Liver (tissue), 9 donors: ENCODE results near the gene DNAAF8. TPM values are rescaled to one million over a fixed set of nuclear protein-coding genes. Genes with fewer than 3 reads are reported as not detected.

Source experiments
- DNase-seq: peaks from one replicate; pipeline ENCODE4 v3.0.0-alpha.2; 2017; ENCODE audit warnings: low spot score
- H3K27ac ChIP-seq, 2 donors: one replicate each; pipeline ENCODE4 v1.7.0; 2013; ENCODE audit warnings: inconsistent platforms in 2 of 2, low read length in 2 of 2, control low read depth in 1 of 2, low read depth in 1 of 2, mild to moderate bottlenecking in 1 of 2
- H3K27me3 ChIP-seq, 4 donors: one replicate each; pipeline versions ENCODE4 v1.6.1 to v1.7.0; 2013; ENCODE audit warnings: low read length in 3 of 4, inconsistent platforms in 1 of 4, mild to moderate bottlenecking in 1 of 4, moderate library complexity in 1 of 4; ENCODE audit not compliant: control insufficient read depth in 4 of 4, insufficient read depth in 4 of 4
- H3K36me3 ChIP-seq, 4 donors: one replicate each; pipeline versions ENCODE4 v1.6.1 to v1.7.0; 2013; ENCODE audit warnings: low read length in 3 of 4, mild to moderate bottlenecking in 3 of 4, low read depth in 1 of 4, moderate library complexity in 1 of 4; ENCODE audit not compliant: control insufficient read depth in 4 of 4, insufficient read depth in 3 of 4
- H3K4me1 ChIP-seq, 4 donors: one replicate each; pipeline versions ENCODE4 v1.6.1 to v1.7.0; 2013; ENCODE audit warnings: low read length in 3 of 4, mild to moderate bottlenecking in 3 of 4, moderate library complexity in 1 of 4; ENCODE audit not compliant: control insufficient read depth in 4 of 4, insufficient read depth in 4 of 4
- H3K4me3 ChIP-seq, 3 donors: one replicate each; pipeline versions ENCODE4 v1.6.1 to v1.7.0; 2013; ENCODE audit warnings: low read length in 3 of 3, control low read depth in 1 of 3, low read depth in 1 of 3, mild to moderate bottlenecking in 1 of 3
- H3K9ac ChIP-seq, 2 donors: one replicate each; pipeline ENCODE4 v1.7.0; 2013; ENCODE audit warnings: low read length in 2 of 2, mild to moderate bottlenecking in 2 of 2, moderate library complexity in 2 of 2, control low read depth in 1 of 2, low read depth in 1 of 2
- H3K9me3 ChIP-seq, 4 donors: one replicate each; pipeline versions ENCODE4 v1.6.1 to v1.7.0; 2013; ENCODE audit warnings: low read length in 3 of 4; ENCODE audit not compliant: control insufficient read depth in 4 of 4
- EGR1 ChIP-seq, 2 donors: IDR thresholded peaks; 2 replicates each; pipeline ENCODE4 v1.6.1; 2016 to 2018; ENCODE audit warnings: antibody characterized with exemption in 2 of 2, low read depth in 2 of 2
- FOXA1 ChIP-seq: IDR thresholded peaks from 2 replicates; pipeline ENCODE4 v1.6.1; 2016; ENCODE audit warnings: antibody characterized with exemption
- FOXA2 ChIP-seq: IDR thresholded peaks from 2 replicates; pipeline ENCODE4 v1.6.1; 2016; ENCODE audit warnings: antibody characterized with exemption
- GABPA ChIP-seq, 2 donors: IDR thresholded peaks in 1 of 2; conservative IDR thresholded peaks in 1 of 2; 2 replicates each; pipeline ENCODE4 v1.6.1; 2016; ENCODE audit warnings: antibody characterized with exemption in 2 of 2, mild to moderate bottlenecking in 1 of 2, moderate library complexity in 1 of 2
- HNF4A ChIP-seq, 2 donors: conservative IDR thresholded peaks; 2 replicates each; pipeline ENCODE4 v1.6.1; 2016; ENCODE audit warnings: antibody characterized with exemption in 2 of 2, mild to moderate bottlenecking in 2 of 2
- JUND ChIP-seq, 2 donors: IDR thresholded peaks; 2 replicates each; pipeline ENCODE4 v1.6.1; 2016; ENCODE audit warnings: antibody characterized with exemption in 2 of 2
- NR2F2 ChIP-seq: IDR thresholded peaks from 2 replicates; pipeline ENCODE4 v1.6.1; 2016; ENCODE audit warnings: antibody characterized with exemption
- RAD21 ChIP-seq, 2 donors: IDR thresholded peaks; 2 replicates each; pipeline ENCODE4 v1.6.1; 2016; ENCODE audit warnings: antibody characterized with exemption in 2 of 2, mild to moderate bottlenecking in 2 of 2
- RXRA ChIP-seq, 2 donors: IDR thresholded peaks; 2 replicates each; pipeline ENCODE4 v1.6.1; 2017 to 2018; ENCODE audit warnings: antibody characterized with exemption in 2 of 2, mild to moderate bottlenecking in 1 of 2
- SP1 ChIP-seq: IDR thresholded peaks from 2 replicates; pipeline ENCODE4 v1.6.1; 2018; ENCODE audit warnings: antibody characterized with exemption, mild to moderate bottlenecking
- TAF1 ChIP-seq: conservative IDR thresholded peaks from 2 replicates; pipeline ENCODE4 v1.6.1; 2016; ENCODE audit warnings: antibody characterized with exemption, mild to moderate bottlenecking
- YY1 ChIP-seq: IDR thresholded peaks from 2 replicates; pipeline ENCODE4 v1.6.1; 2016; ENCODE audit warnings: antibody characterized with exemption, mild to moderate bottlenecking
- WGBS: extraction: QIAGEN DNeasy Blood & Tissue Kit; methylation state at CpG from one replicate; pipeline ENCODE4 v1.1.7; 2013; 5-methylcytosine and 5-hydroxymethylcytosine counted together
- polyA plus RNA-seq, 2 donors: library from polyadenylated mRNA; stranded (reverse) in 1 of 2; unstranded in 1 of 2; fragments of 200-250 nt in 1 of 2; fragments of >200 nt in 1 of 2; fragmentation: Nextera tagmentation in 1 of 2; extraction: Ambion mirVana in 1 of 2; gene quantifications; one replicate each; pipeline versions ENCODE4 v1.2.1 to v1.2.3, GENCODE V29; 2013 to 2015
- total RNA-seq, 2 donors: library from RNA; depleted of rRNA; stranded (reverse); fragments of >200 nt; gene quantifications; one replicate each; pipeline ENCODE4 v1.2.3, GENCODE V29; 2014
- TF ChIP-seq, protein P1 (sequence below): IDR thresholded peaks from 2 replicates; pipeline ENCODE4 v1.6.1; 2016; ENCODE audit warnings: antibody characterized with exemption
- TF ChIP-seq, protein P2 (sequence below): IDR thresholded peaks from 2 replicates; pipeline ENCODE4 v1.6.1; 2016; ENCODE audit warnings: antibody characterized with exemption
- TF ChIP-seq, protein P3 (sequence below): IDR thresholded peaks from 2 replicates; pipeline ENCODE4 v1.6.1; 2016; ENCODE audit warnings: antibody characterized with exemption
- TF ChIP-seq, protein P4 (sequence below): IDR thresholded peaks from 2 replicates; pipeline ENCODE4 v1.6.1; 2016; ENCODE audit warnings: antibody characterized with exemption, mild to moderate bottlenecking
- TF ChIP-seq, protein P5 (sequence below): fragments of 150-350 bp; IDR thresholded peaks from 2 replicates; pipeline ENCODE4 v1.5.1; 2017; ENCODE audit warnings: improper control_type of control experiment, low read depth, low read length; ENCODE audit not compliant: missing input control
- donor health status: healthy.
- donor health status: healthy.
- donor health status: healthy.
- donor health status: healthy.
- donor health status: healthy.

The DNAAF8 gene
- total and polyA plus RNA-seq, 4 donors: 0.33 to 0.75 (median 0.56) TPM

DNA sequence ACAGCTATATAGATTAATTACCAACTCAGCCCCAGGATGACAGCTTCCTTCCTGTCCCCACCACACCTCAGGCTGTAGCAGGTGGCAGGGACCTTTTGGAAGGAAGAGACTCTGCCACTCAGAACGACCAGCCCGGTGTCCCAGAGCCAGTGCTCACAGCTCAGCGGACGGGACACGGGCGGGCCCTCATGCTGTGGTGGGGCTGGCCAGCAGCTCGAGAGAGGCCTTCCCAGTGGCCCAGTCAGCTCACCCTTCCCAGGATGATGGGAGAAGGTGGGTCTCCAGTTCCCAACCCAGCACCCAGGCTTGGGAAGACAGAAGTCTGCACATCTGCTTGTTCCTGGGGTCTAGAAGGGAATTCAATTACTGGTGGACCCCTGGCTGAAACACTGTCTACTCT lies 30.4 kb upstream of the DNAAF8 start:
- H3K9me3 ChIP-seq: no peaks in the 10 kb centered on the region
- H3K9ac ChIP-seq: no peak overlapping the region
- H3K4me1 ChIP-seq: peaks cover 0 to 21% (median 11%) of the 10 kb centered on the region in 4 donors
- no peak overlapping the region for H3K27ac ChIP-seq
- peaks cover 7 to 38% (median 20%) of the 10 kb centered on the region in 4 donors for H3K36me3 ChIP-seq
- TF ChIP-seq FOXA2 (no peak), RXRA (IDR thresholded peaks at IDR 0.05) (no peak), EGR1 (IDR thresholded peaks at IDR 0.05; ENCODE audit: low read depth in 2 of 2) (no peak), YY1 (no peak), NR2F2 (no peak), SP1 (no peak), FOXA1 (no peak)
- TF ChIP-seq, protein P1, sequence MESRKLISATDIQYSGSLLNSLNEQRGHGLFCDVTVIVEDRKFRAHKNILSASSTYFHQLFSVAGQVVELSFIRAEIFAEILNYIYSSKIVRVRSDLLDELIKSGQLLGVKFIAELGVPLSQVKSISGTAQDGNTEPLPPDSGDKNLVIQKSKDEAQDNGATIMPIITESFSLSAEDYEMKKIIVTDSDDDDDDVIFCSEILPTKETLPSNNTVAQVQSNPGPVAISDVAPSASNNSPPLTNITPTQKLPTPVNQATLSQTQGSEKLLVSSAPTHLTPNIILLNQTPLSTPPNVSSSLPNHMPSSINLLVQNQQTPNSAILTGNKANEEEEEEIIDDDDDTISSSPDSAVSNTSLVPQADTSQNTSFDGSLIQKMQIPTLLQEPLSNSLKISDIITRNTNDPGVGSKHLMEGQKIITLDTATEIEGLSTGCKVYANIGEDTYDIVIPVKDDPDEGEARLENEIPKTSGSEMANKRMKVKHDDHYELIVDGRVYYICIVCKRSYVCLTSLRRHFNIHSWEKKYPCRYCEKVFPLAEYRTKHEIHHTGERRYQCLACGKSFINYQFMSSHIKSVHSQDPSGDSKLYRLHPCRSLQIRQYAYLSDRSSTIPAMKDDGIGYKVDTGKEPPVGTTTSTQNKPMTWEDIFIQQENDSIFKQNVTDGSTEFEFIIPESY: no peak
- TF ChIP-seq, protein P2, sequence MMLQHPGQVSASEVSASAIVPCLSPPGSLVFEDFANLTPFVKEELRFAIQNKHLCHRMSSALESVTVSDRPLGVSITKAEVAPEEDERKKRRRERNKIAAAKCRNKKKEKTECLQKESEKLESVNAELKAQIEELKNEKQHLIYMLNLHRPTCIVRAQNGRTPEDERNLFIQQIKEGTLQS: no peak
- no peak for DNase-seq
- WGBS: 88% methylated on average over 7 of the region's 7 CpGs
- H3K4me3 ChIP-seq: no peak overlapping the region
- H3K27me3 ChIP-seq: no peaks in the 10 kb centered on the region

DNA sequence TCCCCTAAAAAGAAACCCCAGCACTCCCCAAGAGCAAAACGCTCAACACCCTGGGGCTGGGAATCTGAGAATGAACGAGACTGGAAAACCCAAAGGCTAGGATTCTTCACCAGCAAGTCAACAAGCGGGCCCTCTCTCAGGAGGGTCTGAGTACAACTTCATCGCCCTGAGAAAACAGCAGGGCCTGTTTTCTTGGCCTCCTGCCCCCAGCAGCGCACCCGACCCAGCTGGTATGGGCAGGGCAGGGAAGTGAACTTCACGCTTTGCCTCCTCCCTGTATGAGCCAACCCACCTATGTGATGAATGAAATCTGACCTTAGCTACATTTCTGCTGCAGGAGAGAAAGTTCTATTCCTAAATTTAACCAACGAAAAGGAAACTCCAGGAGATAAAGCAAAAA lies 29.8 kb upstream of the DNAAF8 start:
- H3K4me1 ChIP-seq: peaks cover 0 to 21% (median 11%) of the 10 kb centered on the region in 4 donors
- H3K27me3 ChIP-seq: no peaks in the 10 kb centered on the region
- no peak for TF ChIP-seq RAD21 (IDR thresholded peaks at IDR 0.05)
- TF ChIP-seq HNF4A (conservative IDR thresholded peaks at IDR 0.05): no peak
- TF ChIP-seq YY1: no peak
- TF ChIP-seq EGR1 (IDR thresholded peaks at IDR 0.05; ENCODE audit: low read depth in 2 of 2): no peak
- TF ChIP-seq, protein P3, sequence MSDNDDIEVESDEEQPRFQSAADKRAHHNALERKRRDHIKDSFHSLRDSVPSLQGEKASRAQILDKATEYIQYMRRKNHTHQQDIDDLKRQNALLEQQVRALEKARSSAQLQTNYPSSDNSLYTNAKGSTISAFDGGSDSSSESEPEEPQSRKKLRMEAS: no peak
- TF ChIP-seq GABPA (IDR thresholded peaks at IDR 0.05 in 1 of 2, conservative IDR thresholded peaks at IDR 0.05 in 1 of 2): no peak
- TF ChIP-seq RXRA (IDR thresholded peaks at IDR 0.05): no peak
- no peak for TF ChIP-seq TAF1
- TF ChIP-seq, protein P4, sequence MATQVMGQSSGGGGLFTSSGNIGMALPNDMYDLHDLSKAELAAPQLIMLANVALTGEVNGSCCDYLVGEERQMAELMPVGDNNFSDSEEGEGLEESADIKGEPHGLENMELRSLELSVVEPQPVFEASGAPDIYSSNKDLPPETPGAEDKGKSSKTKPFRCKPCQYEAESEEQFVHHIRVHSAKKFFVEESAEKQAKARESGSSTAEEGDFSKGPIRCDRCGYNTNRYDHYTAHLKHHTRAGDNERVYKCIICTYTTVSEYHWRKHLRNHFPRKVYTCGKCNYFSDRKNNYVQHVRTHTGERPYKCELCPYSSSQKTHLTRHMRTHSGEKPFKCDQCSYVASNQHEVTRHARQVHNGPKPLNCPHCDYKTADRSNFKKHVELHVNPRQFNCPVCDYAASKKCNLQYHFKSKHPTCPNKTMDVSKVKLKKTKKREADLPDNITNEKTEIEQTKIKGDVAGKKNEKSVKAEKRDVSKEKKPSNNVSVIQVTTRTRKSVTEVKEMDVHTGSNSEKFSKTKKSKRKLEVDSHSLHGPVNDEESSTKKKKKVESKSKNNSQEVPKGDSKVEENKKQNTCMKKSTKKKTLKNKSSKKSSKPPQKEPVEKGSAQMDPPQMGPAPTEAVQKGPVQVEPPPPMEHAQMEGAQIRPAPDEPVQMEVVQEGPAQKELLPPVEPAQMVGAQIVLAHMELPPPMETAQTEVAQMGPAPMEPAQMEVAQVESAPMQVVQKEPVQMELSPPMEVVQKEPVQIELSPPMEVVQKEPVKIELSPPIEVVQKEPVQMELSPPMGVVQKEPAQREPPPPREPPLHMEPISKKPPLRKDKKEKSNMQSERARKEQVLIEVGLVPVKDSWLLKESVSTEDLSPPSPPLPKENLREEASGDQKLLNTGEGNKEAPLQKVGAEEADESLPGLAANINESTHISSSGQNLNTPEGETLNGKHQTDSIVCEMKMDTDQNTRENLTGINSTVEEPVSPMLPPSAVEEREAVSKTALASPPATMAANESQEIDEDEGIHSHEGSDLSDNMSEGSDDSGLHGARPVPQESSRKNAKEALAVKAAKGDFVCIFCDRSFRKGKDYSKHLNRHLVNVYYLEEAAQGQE: no peak
- TF ChIP-seq, protein P5, sequence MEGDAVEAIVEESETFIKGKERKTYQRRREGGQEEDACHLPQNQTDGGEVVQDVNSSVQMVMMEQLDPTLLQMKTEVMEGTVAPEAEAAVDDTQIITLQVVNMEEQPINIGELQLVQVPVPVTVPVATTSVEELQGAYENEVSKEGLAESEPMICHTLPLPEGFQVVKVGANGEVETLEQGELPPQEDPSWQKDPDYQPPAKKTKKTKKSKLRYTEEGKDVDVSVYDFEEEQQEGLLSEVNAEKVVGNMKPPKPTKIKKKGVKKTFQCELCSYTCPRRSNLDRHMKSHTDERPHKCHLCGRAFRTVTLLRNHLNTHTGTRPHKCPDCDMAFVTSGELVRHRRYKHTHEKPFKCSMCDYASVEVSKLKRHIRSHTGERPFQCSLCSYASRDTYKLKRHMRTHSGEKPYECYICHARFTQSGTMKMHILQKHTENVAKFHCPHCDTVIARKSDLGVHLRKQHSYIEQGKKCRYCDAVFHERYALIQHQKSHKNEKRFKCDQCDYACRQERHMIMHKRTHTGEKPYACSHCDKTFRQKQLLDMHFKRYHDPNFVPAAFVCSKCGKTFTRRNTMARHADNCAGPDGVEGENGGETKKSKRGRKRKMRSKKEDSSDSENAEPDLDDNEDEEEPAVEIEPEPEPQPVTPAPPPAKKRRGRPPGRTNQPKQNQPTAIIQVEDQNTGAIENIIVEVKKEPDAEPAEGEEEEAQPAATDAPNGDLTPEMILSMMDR: no peak
- TF ChIP-seq JUND (IDR thresholded peaks at IDR 0.05): no peak
- TF ChIP-seq SP1: no peak
- no peak overlapping the region for H3K4me3 ChIP-seq
- no peak for DNase-seq
- peaks cover 7 to 34% (median 17%) of the 10 kb centered on the region in 4 donors for H3K36me3 ChIP-seq
- no peaks in the 10 kb centered on the region for H3K9me3 ChIP-seq
- H3K9ac ChIP-seq: no peak overlapping the region
- no peak overlapping the region for H3K27ac ChIP-seq
- 91% methylated on average over 8 of the region's 8 CpGs for WGBS
